ENCODE measurements around the gene RNASEH1.

DNA sequence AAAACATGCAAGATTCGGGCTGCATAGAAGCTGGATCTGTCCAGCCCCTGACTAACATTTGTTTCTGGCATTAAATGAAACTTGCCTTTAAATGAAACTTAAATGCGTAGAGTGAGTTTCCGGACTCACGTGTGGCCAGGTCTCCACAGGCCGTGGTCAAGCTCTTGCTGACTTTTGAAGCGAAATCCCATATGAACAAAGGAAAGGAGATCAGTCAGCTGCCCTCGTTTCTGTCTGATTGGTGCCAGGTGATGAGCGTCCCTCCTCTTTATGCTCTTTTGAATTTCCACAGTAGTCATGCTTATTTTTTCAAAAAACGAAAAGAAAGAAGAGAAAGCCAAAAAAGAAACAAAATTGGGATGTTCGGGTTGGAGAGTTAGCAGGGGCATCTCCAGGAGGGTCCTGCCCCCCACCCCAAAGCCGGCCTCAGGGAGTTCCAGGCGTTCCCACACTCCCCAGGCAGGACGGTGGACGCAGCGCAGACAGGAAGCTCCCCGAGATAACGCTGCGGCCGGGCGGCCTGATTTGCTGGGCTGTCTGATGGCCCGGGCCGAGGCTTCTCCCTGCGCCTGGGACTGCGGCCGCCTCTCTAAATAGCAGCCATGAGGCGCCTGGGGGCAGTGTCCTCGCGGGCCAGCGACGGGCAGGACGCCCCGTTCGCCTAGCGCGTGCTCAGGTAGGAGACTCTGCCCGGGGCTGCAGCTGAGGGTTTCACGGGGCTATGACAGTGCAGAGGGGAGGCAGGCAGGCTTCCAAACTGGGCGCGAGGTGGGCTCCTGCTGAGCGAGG is 36.6 kb upstream of the RNASEH1 start, which contains the start of gene COLEC11:
- TF ChIP-seq, protein P1, sequence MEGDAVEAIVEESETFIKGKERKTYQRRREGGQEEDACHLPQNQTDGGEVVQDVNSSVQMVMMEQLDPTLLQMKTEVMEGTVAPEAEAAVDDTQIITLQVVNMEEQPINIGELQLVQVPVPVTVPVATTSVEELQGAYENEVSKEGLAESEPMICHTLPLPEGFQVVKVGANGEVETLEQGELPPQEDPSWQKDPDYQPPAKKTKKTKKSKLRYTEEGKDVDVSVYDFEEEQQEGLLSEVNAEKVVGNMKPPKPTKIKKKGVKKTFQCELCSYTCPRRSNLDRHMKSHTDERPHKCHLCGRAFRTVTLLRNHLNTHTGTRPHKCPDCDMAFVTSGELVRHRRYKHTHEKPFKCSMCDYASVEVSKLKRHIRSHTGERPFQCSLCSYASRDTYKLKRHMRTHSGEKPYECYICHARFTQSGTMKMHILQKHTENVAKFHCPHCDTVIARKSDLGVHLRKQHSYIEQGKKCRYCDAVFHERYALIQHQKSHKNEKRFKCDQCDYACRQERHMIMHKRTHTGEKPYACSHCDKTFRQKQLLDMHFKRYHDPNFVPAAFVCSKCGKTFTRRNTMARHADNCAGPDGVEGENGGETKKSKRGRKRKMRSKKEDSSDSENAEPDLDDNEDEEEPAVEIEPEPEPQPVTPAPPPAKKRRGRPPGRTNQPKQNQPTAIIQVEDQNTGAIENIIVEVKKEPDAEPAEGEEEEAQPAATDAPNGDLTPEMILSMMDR (conservative IDR thresholded peaks at IDR 0.05 in 1 of 2, IDR thresholded peaks at IDR 0.05 in 1 of 2; ENCODE audit: low read depth in 1 of 2, low read length in 2 of 2) = peak in 1 of 2 donors; percentile 27
- no peak for TF ChIP-seq EZH2 (IDR thresholded peaks at IDR 0.05; ENCODE audit: low read length, missing control alignments)

All from fibroblast of lung (primary cell).